Measurements from ENCODE around the gene SMPD1. TPM values are rescaled to one million over a fixed set of nuclear protein-coding genes. Genes with fewer than 3 reads are reported as not detected.

Gene SMPD1
- total RNA-seq, 2 donors from 2014 or later: 44.5 to 71.7 TPM

- H3K36me3 ChIP-seq: peaks cover 22% of the 10 kb centered on the region
- H3K27me3 ChIP-seq: no peaks in the 10 kb centered on the region
- no peaks in the 10 kb centered on the region for H3K9me3 ChIP-seq
- no peak overlapping the region for H3K27ac ChIP-seq
- no peak for TF ChIP-seq CTCF (IDR thresholded peaks at IDR 0.05)
- no peak overlapping the region for H3K4me3 ChIP-seq
- H3K4me1 ChIP-seq: peaks cover 0 to 12% of the 10 kb centered on the region in 2 donors
- no peak for DNase-seq (ENCODE audit: low spot score)
These were observed 21.3 kb downstream of the SMPD1 start for GRCh38 chr11:6411594-6412031.

- no peak overlapping the region for H3K27ac ChIP-seq
- peaks cover 22% of the 10 kb centered on the region for H3K36me3 ChIP-seq
- no peak for DNase-seq (ENCODE audit: low spot score)
- no peaks in the 10 kb centered on the region for H3K9me3 ChIP-seq
- H3K27me3 ChIP-seq: no peaks in the 10 kb centered on the region
- H3K4me1 ChIP-seq: peaks cover 0 to 23% of the 10 kb centered on the region in 2 donors
- no peak for TF ChIP-seq CTCF (IDR thresholded peaks at IDR 0.05)
- no peak overlapping the region for H3K4me3 ChIP-seq
These were observed 23.5 kb downstream of the SMPD1 start for GRCh38 chr11:6413791-6414201.

GRCh38 chr11:6414874-6415328 lies 24.6 kb downstream of the SMPD1 start:
- H3K27ac ChIP-seq: no peak overlapping the region
- H3K4me1 ChIP-seq: peaks cover 0 to 28% of the 10 kb centered on the region in 2 donors
- peaks cover 14% of the 10 kb centered on the region for H3K36me3 ChIP-seq

GRCh38 chr11:6415797-6416196 lies 25.5 kb downstream of the SMPD1 start:
- no peaks in the 10 kb centered on the region for H3K9me3 ChIP-seq
- H3K4me1 ChIP-seq: peaks cover 0 to 31% of the 10 kb centered on the region in 2 donors
- no peak overlapping the region for H3K27ac ChIP-seq
- no peak for TF ChIP-seq CTCF (IDR thresholded peaks at IDR 0.05)
- H3K36me3 ChIP-seq: peaks cover 6% of the 10 kb centered on the region
- H3K27me3 ChIP-seq: no peaks in the 10 kb centered on the region
- no peak overlapping the region for H3K4me3 ChIP-seq
- no peak for DNase-seq (ENCODE audit: low spot score)

More at GRCh38 chr11:6414874-6415328, 24.6 kb downstream of the SMPD1 start:
- Histone ChIP-seq H3K27me3 (no peaks in the 10 kb centered on the region), H3K4me3 (no peak overlapping the region), H3K9me3 (no peaks in the 10 kb centered on the region)
- no peak for DNase-seq (ENCODE audit: low spot score)
- no peak for TF ChIP-seq CTCF (IDR thresholded peaks at IDR 0.05)

- peaks cover 0 to 31% of the 10 kb centered on the region in 2 donors for H3K4me1 ChIP-seq
- no peaks in the 10 kb centered on the region for H3K27me3 ChIP-seq
- no peak for DNase-seq (ENCODE audit: low spot score)
- peak overlapping the region; percentile 91 to 95 for H3K4me3 ChIP-seq
- no peaks in the 10 kb centered on the region for H3K9me3 ChIP-seq
- H3K36me3 ChIP-seq: no peaks in the 10 kb centered on the region
- no peak for TF ChIP-seq CTCF (IDR thresholded peaks at IDR 0.05)
- peak overlapping the region; percentile 95 to 97 for H3K27ac ChIP-seq
These were observed 27.8 kb downstream of the SMPD1 start for GRCh38 chr11:6417907-6418556.
